NCI-H1417 (cell line): ENCODE data around the gene CAPS.

Experiments
- DNase-seq, 3 experiments: peaks; one replicate each; lab custom pipeline; 2025; lab: John Stamatoyannopoulos, UW

The CAPS gene

DNA sequence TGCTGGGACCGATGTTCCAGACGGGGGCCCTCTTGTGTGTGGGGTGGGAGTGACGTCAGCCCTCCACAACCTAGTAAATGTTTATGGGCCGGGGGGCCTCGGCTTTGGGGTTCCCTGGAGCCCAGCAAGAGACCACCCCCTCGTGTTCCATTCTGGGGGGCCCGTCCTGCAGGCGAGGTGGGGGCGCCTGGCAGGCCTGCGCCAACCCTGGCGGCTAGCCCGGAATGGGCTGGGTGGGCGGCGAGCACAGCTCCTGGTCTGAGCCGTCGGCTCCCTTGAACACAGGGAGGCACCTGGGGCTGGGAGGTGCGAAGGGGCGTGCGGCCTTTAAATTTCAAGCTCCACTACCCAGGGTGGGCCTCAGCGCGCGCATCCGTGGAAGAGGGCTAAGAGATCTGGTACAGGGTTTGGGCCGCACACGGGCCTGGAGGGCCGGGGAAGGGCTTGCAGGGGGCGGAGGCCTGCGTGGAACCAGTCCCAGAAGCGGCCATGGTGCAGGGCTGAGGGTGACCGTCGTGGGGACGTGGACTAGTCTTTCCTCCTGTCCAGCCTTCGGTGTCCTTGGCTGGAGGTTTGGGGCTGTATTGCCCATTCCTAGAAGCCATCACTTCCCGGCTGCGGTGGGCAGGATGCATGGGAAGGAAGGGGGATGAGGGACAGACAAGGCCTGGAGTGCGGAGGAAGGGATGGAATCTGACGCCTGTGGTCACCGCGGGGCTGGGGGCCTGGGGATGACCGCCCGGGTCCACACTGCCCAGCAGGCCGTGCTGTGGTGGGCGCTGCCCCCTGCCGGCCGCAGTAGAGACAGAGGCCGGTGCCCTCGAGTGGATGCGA lies 21.9 kb upstream of the CAPS start:
- peak in 2 of 3 experiments; percentile 28 to 39 for DNase-seq

DNA sequence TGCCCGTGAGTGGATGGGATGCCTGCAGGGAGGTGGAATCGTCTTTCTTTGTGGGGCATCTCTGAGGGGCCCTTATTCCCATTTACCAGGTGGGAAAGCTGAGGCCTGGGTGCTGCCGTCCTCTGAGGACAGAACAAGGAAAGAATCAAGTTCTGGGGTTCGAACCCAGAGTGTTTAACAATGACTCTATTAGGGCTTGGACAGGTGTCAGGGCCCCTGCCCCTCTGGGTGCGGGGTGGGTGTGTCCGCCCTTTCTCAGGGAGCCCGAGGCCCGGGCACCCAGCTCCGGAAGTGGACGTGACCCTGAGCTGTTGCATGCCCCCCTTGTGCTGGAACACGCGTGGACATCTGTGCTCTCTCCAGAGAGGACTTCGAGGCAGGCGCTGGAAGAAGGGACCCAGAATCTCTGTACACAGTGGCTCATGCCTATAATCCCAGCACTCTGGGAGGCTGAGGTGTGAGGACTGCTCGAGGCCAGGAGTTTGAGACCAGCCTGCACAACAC lies 21.2 kb upstream of the CAPS start:
- no peak for DNase-seq

DNA sequence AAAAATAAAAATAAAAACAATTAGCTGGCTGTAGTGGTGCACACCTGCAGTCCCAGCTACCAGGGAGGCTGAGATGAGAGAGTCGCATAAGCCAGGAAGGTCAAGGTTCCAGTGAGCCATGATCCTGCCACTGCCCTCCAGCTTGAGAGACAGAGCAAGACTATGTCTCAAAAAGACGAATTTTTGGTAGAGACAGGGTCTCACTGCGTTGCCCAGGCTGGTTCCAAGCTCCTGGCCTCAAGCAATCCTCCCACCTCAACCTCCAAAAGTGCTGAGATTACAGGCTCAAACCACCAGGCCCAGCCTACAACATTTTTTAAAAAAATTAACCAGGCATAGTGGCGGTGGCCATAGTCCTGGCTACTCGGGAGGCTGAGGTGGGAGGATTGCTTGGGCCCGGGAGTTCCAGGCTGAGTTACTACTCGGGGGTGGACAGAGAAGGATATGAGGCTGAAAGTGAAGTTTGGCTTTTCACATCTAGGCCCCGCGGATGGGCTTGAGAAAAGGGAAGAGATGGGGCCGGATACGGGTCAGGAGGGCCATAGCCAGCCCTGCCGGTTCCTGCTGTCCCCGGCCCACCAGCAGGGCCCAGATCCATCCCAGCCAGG lies 20.7 kb upstream of the CAPS start:
- DNase-seq, result no peak

DNA sequence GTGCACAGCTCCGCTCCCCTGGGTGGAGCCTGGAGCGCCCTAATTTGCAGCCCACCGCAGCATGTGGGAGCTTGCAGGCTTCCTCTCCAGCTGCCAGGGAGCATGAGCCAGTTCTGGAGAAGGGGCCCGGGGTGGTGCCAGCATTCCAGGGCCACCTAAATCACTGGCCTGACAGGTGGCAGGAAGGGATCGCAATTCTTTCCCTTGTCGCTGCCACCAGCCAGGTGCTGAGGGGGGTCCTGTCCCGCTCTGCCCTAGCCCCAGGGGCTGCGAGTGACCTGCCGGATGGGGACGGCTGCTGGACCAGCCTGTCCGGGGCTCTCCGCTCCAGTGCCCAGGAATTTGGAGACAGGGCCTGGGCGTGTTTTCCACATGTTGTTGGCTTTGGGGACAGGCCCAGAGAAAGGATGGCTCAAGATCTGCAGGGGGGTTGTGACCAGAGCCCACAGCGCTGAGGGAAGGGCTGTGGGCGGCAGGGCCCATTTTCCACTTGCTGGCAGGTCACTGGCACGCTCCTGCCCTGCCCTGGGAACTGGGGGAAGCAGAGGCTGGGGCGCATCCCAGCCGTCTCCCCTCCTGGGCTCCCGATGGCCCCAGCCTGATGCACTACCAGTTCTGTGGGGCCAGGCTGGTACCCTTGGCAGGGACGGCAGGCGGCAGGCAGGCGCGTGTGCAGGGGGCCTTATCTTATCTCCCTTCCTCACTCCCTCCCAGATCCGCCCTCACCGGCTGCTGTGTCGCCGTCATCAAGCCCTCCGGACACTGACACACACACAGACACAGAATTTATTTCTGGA lies 19.9 kb upstream of the CAPS start:
- DNase-seq, result no peak

DNA sequence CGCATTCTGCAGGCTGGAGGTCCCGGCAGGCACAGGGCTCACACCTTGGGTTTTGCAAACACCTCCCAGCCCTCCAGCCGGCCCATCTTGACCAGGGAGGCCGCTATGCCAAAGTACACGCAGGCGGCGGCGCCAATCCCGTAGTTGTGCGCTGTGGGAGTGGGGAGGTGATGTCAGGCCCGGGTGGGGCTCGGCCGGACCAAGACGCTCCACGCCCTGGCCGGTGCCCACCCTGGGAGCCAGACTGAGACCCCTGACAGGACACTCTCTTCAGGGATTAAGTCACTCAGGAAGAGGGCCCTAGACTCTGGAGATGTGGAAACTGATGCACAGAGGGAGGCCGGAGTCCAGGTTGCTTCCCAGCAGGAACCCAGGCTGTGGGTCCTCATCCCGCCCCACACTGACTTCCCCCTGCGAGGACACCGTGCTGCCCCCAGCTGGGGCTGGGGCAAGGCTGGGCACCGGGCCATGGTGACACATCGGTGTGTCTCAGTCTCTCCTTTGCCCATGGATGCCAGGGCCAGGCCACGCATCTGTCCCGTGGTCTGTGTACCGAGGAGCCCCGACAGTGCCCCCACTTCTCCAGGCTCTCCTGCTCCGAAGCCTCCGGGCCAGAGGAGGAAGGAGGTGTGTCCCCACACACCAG lies 19.2 kb upstream of the CAPS start:
- DNase-seq, result no peak

DNA sequence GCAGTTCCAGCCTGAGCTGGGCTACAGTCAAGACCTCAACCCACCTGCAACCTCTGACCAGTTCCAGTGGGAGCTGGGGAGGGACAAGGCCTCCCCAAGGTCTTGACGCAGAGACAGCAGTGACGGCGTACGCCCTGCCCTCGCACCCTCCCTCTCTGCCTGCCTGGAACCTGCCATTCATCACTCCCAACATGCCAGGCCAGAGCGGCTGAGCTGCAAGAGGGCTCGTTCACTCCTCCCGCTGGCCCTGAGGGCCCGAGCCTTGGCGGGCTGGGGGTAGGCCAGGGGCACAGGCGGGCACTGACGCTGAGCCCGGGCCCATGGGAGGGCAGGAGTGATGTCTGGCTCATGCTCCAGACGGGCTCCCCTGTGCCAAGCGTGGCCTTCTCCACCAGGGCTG lies 18.6 kb upstream of the CAPS start:
- DNase-seq, result no peak

DNA sequence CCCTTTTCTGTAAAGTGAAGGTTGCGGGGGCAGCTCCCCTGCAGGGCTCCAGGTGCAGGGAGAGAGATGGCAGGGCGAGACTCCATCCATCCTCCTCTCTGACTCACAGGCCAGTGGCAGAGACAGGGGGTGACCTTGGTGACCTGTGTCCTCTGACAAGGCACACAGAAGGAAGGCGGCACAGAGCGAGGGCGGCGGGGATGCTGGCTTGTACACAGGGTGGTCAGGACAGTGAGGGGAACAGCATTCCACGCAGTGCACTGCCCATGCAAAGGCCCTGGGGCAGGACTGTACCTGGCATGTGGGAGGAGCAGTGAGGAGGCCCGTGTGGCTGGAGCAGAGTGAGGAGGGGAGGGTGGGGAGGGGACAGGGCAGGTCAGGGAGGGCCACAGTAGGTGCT lies 18.2 kb upstream of the CAPS start:
- no peak for DNase-seq

DNA sequence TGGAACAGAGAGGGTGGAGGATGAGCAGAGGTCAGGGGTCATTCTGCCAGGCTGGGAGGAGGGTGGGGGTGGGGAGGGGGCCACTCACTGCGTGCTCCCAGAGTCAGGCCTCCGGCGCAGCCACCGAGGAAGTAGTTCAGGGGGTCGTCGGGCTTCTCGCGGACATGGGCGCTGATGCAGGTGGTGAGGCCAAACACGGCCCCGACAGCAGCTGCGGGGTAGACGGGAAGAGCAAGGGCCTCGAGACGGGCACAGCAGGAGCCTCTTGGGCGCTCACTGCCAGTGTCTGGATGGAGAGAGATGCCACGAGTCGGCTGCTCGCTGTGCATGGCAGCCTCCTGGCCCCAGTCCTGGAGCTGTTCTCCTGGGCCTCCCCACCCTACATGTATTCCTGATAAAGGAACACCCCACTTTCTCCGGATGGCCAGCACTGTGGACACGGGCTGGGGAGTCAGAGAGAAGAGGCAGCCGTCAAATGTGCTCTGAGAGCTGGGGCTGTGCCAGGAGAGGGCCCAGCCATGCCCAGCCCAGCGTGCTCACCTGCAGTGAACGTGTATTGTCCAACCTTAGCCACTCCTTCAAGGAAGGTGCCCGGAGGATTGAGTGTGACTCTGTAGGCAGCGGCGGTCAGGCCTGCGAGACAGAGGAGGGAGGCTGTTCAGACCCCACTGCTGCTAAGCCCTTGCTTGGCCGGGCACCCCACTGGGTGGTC lies 17.5 kb upstream of the CAPS start:
- no peak for DNase-seq

DNA sequence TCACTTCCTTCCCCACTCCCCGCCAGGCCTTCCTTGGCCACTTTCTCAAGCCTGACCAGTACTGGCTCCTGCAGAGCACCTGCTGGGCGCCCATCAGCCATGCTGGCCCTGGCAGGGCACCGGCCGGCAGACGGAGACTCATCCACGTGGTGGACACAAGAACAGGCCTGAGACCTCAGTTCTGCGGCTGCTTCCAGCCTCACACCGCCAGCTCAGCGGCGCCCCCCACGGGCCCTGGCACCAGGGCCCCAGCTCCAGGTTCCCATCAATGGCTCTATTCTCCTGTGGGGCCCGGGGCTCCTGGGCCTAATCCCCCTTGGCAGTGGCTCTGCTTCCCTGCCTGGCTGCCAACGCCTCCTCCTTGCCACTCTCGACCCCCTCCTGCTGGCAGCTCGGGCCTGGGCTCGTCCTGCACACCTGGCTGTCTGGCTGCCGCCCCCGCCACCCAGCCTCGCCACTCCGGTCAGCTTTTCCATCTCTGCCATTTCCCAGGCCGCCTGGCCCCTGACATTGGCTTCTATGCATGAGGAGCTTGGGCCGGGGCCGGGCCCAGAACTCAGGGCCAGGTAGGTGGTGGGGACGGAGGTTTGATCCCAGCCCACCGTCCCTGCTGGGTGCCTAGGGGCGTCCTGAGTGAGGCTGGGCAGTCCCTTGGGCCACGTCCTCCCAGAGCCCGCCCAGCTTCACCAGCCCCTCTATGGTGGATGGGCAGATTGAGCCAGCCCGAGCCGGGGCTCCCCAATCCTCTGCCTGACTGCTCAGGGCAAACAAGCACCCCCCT lies 16.7 kb upstream of the CAPS start:
- DNase-seq, result no peak

DNA sequence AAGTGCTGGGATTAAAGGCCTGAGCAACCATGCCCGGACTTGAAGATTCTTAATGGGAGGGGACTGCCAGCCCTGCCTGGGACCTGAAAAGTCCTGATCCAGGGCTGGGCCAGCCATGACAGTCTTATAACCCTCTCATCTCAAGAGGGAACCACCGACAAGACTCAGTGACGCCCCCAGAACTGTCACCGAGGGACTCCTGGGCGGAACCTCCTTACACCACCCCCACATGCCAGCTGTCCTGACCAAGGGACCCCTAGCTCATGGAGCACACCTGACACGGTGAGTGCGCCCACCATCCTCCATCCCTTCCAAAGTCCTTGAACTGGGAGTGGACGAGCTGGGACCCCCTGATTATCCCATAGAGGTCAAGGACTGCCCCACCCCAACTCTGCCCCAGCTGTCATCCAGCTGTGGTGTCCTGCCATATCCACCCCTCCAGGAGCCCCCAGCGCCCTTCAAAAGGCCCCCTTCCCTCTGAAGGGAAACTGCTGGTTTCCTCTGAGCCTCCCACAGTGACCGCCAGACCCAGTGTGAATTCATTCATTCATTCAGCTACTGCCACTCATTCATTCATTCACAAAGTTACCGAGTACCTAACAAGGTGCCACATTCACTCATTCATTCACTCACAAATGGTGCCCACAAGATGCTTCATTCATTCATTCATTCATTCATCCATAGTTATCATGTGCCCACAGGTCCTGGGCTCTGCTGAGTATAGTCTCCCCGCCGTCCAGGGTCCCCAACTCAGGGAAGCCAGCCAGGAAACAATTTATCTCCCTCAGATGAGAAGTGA lies 14.1 kb upstream of the CAPS start:
- no peak for DNase-seq

DNA sequence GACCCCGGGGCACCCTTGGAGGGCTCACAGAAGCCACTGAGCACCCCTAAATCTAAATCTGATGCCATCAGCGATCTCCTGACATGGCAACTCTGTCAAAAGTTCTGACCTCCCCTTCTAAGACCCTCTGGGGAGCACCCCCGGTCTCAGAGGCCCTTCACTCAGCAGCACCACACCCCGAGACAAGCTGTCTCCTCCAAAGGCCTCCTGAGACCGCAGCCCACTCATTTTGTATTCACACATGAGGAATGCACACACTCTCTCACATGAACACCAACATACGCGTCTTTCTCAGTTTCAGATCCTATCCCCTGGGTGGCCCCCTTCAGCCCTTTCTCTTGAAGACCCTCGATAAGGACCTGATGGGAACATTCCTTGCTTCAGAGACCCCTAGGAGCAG lies 13.1 kb upstream of the CAPS start:
- no peak for DNase-seq

DNA sequence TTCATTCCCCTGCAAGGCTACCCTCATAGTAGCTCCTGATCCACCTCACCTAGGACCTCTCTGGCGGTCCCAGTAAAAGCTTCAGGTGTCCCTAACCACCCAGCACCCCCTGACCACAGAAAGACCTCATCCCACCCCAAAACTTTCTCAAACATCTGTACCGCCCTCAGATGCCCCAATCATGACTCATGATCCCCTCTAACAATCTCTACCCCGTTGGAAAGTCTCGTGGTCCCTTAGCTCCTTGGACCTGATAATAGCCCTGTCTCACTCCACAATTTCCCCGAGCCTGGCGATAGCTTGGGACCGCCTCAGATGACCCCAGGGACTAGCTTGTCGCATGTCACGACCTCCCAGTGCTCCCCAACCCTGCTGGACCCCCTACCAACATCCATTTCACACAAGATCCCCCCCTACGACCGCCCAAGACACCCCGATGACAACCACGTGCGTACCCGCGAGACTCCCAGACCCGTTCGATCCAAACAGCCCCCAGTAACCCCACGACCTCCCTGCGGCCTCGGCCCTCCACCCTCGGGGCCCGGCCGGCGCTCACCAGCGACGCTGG lies 10.9 kb upstream of the CAPS start:
- DNase-seq, result no peak

DNA sequence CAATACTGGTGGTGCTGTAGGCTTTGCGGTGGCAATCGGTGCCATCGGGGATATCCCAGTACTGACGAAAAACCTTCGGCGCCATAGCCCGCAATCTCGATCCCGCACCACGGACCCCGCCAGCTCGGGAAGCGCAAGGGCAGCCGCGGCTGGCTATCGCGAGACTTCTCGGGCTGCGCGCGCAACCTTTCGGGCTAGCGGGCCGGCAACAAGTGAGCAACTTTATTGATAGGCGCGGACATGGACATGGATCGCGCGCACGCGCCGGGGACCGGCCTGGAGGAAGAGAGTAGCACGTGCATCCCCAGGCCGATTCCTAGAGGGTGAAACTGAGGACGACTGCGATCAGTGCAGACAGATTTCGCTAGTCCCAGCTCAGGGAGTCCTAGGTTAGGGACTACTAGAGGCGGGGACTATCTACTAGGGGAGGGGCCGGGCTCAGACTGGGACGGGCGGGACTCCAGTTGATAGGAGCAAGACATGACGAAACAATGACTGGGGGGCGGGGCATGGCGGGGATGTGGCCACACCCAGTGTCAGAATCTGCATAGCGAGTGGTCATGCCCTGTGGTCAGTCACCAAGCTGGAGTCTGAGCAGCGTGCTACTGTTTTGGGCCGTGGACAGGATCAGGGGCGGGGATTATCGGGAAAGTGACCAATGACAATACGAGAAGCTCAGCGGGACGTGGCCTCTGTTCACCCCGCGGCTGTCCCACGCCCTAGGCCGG lies 10.3 kb upstream of the CAPS start, which contains the start of gene NDUFA11:
Gene NDUFA11, minus strand, starts transcription at position 167 of the 728 bp plus-strand sequence. Its CDS starts 82 bp downstream, at position 85.
- DNase-seq, result peak; percentile 91 to 100 (median 99)

DNA sequence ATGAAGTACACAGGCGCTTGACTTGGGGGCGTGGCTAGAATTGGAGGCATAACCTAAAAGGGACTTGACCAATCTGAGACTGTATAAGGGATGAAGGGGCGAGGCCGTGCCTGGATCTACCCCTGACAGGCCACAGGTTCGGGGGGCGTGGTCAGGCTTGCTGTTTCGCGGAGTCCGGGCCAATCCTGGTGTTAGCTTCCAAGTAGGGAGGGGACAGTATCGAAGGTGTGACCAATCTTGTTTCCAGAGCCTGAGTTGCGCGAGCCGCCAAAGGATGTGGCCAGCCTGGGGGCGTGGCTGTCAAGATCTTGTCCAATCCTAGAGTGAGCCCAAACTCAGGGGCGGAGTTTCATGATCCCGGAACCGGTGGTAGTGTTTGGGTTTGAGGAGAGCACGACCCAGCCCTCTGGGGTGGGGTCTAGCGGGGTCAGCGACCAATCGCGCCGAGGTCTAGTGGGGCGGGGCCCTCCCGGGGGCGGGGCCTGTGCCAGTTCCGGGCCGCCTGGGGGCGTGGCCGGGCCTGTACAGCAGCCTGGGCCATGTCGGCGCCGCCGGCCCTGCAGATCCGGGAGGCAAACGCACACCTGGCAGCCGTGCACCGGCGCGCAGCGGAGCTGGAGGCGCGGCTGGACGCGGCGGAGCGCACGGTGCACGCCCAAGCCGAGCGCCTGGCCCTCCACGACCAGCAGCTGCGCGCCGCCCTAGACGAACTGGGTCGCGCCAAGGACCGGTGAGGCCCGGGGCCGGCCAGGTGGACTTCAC lies 9.5 kb upstream of the CAPS start, which contains the start of gene VMAC:
Gene VMAC, plus strand, starts transcription at position 521 of the 762 bp plus-strand sequence. Its CDS starts 19 bp downstream, at position 540.
- peak; percentile 98 to 100 (median 100) for DNase-seq

DNA sequence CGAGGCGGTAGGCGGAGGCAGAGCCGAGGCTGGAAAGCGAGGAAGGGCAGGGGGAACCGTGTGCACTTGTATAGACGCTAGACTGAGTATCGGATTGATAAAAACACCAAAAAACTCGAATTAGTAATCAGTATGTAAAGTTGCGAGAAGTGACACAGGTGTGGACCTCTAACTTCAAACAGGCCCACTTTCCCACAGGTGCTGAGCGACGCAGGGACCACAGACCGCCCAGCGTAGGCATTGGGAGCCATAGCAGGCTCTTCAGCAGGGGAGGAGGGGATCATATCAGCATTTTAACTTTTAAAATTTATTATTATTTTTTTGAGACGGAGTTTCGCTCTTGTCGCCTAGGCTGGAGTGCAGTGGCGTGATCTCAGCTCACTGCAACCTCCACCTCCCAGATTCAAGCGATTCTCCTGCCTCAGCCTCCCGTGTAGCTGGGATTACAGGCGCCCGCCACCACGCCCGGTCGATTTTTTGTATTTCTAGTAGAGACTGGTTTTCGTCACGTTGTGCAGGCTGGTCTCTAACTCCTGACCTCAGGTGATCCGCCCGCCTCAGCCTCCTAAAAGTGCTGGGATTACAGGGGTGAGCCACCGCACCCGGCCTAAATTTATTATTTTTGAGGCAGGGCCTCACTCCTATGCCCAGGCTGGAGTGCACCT lies 8.8 kb upstream of the CAPS start:
- no peak for DNase-seq

DNA sequence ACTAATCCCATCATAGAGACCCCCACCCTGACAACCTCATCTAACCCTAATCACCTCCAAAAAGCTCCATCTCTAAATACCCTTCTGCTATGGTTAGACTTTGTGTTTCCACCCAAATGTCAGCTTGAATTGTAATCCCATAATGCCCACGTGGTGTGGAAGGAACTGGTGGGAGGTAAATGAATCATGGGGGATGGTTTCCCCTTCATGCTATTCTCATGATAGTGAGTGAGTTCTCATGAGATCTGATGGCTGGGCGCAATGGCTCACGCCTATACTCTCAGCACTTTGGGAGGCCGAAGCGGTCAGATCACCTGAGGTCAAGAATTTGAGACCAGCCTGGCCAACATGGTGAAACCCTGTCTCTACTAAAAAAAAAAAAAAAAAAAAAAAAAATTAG lies 6.8 kb upstream of the CAPS start:
- no peak for DNase-seq

DNA sequence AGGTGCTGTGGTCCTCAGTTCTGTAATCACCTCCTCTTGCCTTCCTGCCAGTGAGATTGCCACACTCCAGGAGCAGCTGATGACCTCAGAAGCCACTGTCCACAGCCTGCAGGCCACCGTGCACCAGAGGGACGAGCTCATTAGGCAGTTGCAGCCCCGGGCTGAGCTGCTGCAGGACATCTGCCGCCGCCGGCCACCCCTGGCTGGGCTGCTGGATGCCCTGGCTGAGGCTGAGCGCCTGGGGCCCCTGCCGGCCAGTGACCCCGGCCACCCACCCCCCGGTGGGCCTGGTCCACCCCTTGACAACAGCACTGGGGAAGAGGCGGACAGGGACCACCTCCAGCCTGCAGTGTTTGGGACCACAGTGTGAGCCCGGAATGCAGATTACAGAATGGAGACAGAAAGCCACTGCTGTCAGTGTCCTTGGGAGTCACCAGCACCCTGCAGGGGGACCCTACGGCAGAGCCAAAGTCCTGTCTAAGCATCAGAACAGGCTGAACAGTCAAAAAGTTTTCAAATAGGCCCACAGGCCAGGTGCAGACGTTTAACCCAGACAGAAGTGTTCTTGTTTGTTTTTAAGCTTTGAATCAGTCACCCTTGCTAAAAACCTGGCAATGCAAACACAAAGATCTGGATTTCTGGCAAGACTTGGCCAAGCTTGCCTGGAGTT lies 5.1 kb upstream of the CAPS start:
- peak in 1 of 3 experiments; percentile 31 for DNase-seq
